ENCODE measurements around the gene DNAJC5G.

GRCh38 chr2:27309651-27310050 lies 34.4 kb downstream of the DNAJC5G start:
- TF ChIP-seq CTCF (IDR thresholded peaks at IDR 0.05), result no peak
- no peak for TF ChIP-seq POLR2A (IDR thresholded peaks at IDR 0.05)
